H9 (cell line): ENCODE data around the gene SYT11. TPM values are rescaled to one million over a fixed set of nuclear protein-coding genes. Genes with fewer than 3 reads are reported as not detected.

Source experiments
- DNase-seq: peaks from one replicate; pipeline ENCODE4 v3.0.0-alpha.2; 2017
- H2AFZ ChIP-seq: one replicate; pipeline ENCODE4 v1.6.1; 2013; ENCODE audit warnings: mild to moderate bottlenecking, low read length, control low read depth, moderate library complexity
- H2AK5ac ChIP-seq: 2 replicates; pipeline ENCODE4 v1.6.1; 2013; ENCODE audit warnings: low read length, control low read depth, mixed read lengths; ENCODE audit not compliant: insufficient read length
- H2BK120ac ChIP-seq: one replicate; pipeline ENCODE4 v1.6.1; 2013; ENCODE audit warnings: low read depth, mild to moderate bottlenecking, low read length, control low read depth, inconsistent platforms; ENCODE audit not compliant: poor library complexity, severe bottlenecking
- H2BK12ac ChIP-seq: 2 replicates; pipeline ENCODE4 v1.6.1; 2013; ENCODE audit warnings: low read length, control low read depth, mixed read lengths, low read depth; ENCODE audit not compliant: insufficient read length
- H2BK15ac ChIP-seq: 2 replicates; pipeline ENCODE4 v1.6.1; 2013; ENCODE audit warnings: low read depth, low read length, control low read depth
- H2BK20ac ChIP-seq: one replicate; pipeline ENCODE4 v1.6.1; 2013; ENCODE audit warnings: low read depth, mild to moderate bottlenecking, low read length, control low read depth, inconsistent platforms; ENCODE audit not compliant: poor library complexity, severe bottlenecking
- H2BK5ac ChIP-seq: 2 replicates; pipeline ENCODE4 v1.6.1; 2013; ENCODE audit warnings: low read length, control low read depth, mixed read lengths; ENCODE audit not compliant: insufficient read length
- H3K14ac ChIP-seq: 2 replicates; pipeline ENCODE4 v1.6.1; 2013; ENCODE audit warnings: low read length, control low read depth; ENCODE audit not compliant: insufficient read depth
- H3K18ac ChIP-seq: 2 replicates; pipeline ENCODE4 v1.6.1; 2013; ENCODE audit warnings: low read depth, mild to moderate bottlenecking, mixed read lengths, low read length, control low read depth; ENCODE audit not compliant: insufficient read length
- H3K23ac ChIP-seq: 2 replicates; pipeline ENCODE4 v1.6.1; 2013; ENCODE audit warnings: low read length, control low read depth, mixed read lengths, low read depth; ENCODE audit not compliant: insufficient read length
- H3K23me2 ChIP-seq: 2 replicates; pipeline ENCODE4 v1.6.1; 2013; ENCODE audit warnings: low read depth, mild to moderate bottlenecking, mixed read lengths, low read length, control low read depth; ENCODE audit not compliant: insufficient read length, poor library complexity, severe bottlenecking
- H3K27ac ChIP-seq: 2 replicates; pipeline ENCODE4 v1.5.1; 2013; ENCODE audit warnings: low read length, control low read depth, mixed read lengths, low read depth; ENCODE audit not compliant: insufficient read length
- H3K27me3 ChIP-seq: 2 replicates; pipeline ENCODE4 v1.6.1; 2013; ENCODE audit warnings: low read length, control low read depth, inconsistent platforms; ENCODE audit not compliant: insufficient read depth
- H3K4ac ChIP-seq: 2 replicates; pipeline ENCODE4 v1.6.1; 2013; ENCODE audit warnings: low read depth, mild to moderate bottlenecking, control low read depth, inconsistent platforms, low read length, moderate library complexity
- H3K4me1 ChIP-seq: 2 replicates; pipeline ENCODE4 v1.6.1; 2013; ENCODE audit warnings: low read length, control low read depth, inconsistent platforms; ENCODE audit not compliant: insufficient read depth
- H3K4me2 ChIP-seq: 2 replicates; pipeline ENCODE4 v1.6.1; 2013; ENCODE audit warnings: low read length, control low read depth, mixed read lengths; ENCODE audit not compliant: insufficient read length, insufficient read depth
- H3K56ac ChIP-seq: 2 replicates; pipeline ENCODE4 v1.6.1; 2013; ENCODE audit warnings: low read depth, mild to moderate bottlenecking, mixed read lengths, low read length, control low read depth; ENCODE audit not compliant: insufficient read length
- H3K79me1 ChIP-seq: 2 replicates; pipeline ENCODE4 v1.6.1; 2013; ENCODE audit warnings: low read depth, mild to moderate bottlenecking, moderate library complexity, low read length, control low read depth, inconsistent platforms; ENCODE audit not compliant: insufficient read depth, poor library complexity, severe bottlenecking
- H3K79me2 ChIP-seq: 2 replicates; pipeline ENCODE4 v1.6.1; 2013; ENCODE audit warnings: low read length, control low read depth, inconsistent platforms; ENCODE audit not compliant: insufficient read depth
- H3K9ac ChIP-seq: 2 replicates; pipeline ENCODE4 v1.6.1; 2013; ENCODE audit warnings: low read length, control low read depth, mixed read lengths; ENCODE audit not compliant: insufficient read length; ENCODE audit errors: extremely low read depth
- H3K9me3 ChIP-seq: one replicate; pipeline ENCODE4 v1.6.1; 2013; ENCODE audit warnings: low read depth, low read length, inconsistent platforms; ENCODE audit not compliant: control insufficient read depth
- H3T11ph ChIP-seq: one replicate; pipeline ENCODE4 v1.6.1; 2013; ENCODE audit warnings: mild to moderate bottlenecking, low read length, control low read depth, inconsistent platforms
- H4K20me1 ChIP-seq: one replicate; pipeline ENCODE4 v1.6.1; 2013; ENCODE audit not compliant: control insufficient read depth, insufficient read length, insufficient read depth
- H4K5ac ChIP-seq: 2 replicates; pipeline ENCODE4 v1.6.1; 2013; ENCODE audit warnings: low read depth, mild to moderate bottlenecking, mixed read lengths, low read length, control low read depth; ENCODE audit not compliant: insufficient read length
- H4K8ac ChIP-seq: replicated peaks from 2 replicates; pipeline ENCODE4 v1.6.1; 2013; ENCODE audit warnings: low read length, control low read depth, mixed read lengths, low read depth; ENCODE audit not compliant: insufficient read length
- H4K91ac ChIP-seq: 2 replicates; pipeline ENCODE4 v1.6.1; 2013; ENCODE audit warnings: low read depth, mild to moderate bottlenecking, moderate library complexity, mixed read lengths, low read length, control low read depth; ENCODE audit not compliant: insufficient read length
- H3K27ac Mint-ChIP-seq, 3 experiments: 2 replicates in 2 of 3; 3 replicates in 1 of 3; pipeline ENCODE4 v1.8.0; 2020 to 2021; ENCODE audit warnings: mixed read lengths in 3 of 3, mild to moderate bottlenecking in 1 of 3, moderate library complexity in 1 of 3
- H3K27me3 Mint-ChIP-seq: 2 replicates; pipeline ENCODE4 v1.8.0; 2021; ENCODE audit warnings: low read depth, mild to moderate bottlenecking, moderate library complexity, mixed read lengths
- H3K36me3 Mint-ChIP-seq, 3 experiments: 2 replicates in 2 of 3; 3 replicates in 1 of 3; pipeline ENCODE4 v1.8.0; 2020 to 2021; ENCODE audit warnings: low read depth in 3 of 3, mixed read lengths in 3 of 3; ENCODE audit not compliant: insufficient read depth in 1 of 3
- H3K4me1 Mint-ChIP-seq, 2 experiments: 2 replicates each; pipeline ENCODE4 v1.8.0; 2020; ENCODE audit warnings: mixed read lengths in 2 of 2
- H3K4me3 Mint-ChIP-seq, 2 experiments: 2 replicates in 1 of 2; 3 replicates in 1 of 2; pipeline ENCODE4 v1.8.0; 2020 to 2021; ENCODE audit warnings: mild to moderate bottlenecking in 2 of 2, mixed read lengths in 2 of 2, moderate library complexity in 1 of 2
- H3K9me3 Mint-ChIP-seq, 2 experiments: 2 replicates in 1 of 2; 3 replicates in 1 of 2; pipeline ENCODE4 v1.8.0; 2020; ENCODE audit warnings: mild to moderate bottlenecking in 2 of 2, mixed read lengths in 2 of 2, moderate library complexity in 1 of 2
- WGBS: extraction: QIAGEN DNeasy Blood & Tissue Kit; methylation state at CpG from one replicate; pipeline ENCODE4 v1.1.7; 2013; ENCODE audit warnings: missing lambda C conversion rate, low lambda C conversion rate, mixed read lengths; ENCODE audit not compliant: insufficient read length; ENCODE audit errors: extremely low coverage; 5-methylcytosine and 5-hydroxymethylcytosine counted together
- total RNA-seq: library from RNA; stranded (reverse); gene quantifications from 2 replicates; pipeline ENCODE4 v1.2.1, GENCODE V29; 2021
- TF ChIP-seq, protein P1 (sequence below): fragments of 200-600 bp; sonication (generic); conservative IDR thresholded peaks from 3 replicates; pipeline ENCODE4 v1.8.0; 2021; ENCODE audit warnings: antibody characterized with exemption, mild to moderate bottlenecking

The SYT11 gene
- total RNA-seq, 1 experiment from 2014 or later: 0.28 TPM

DNA sequence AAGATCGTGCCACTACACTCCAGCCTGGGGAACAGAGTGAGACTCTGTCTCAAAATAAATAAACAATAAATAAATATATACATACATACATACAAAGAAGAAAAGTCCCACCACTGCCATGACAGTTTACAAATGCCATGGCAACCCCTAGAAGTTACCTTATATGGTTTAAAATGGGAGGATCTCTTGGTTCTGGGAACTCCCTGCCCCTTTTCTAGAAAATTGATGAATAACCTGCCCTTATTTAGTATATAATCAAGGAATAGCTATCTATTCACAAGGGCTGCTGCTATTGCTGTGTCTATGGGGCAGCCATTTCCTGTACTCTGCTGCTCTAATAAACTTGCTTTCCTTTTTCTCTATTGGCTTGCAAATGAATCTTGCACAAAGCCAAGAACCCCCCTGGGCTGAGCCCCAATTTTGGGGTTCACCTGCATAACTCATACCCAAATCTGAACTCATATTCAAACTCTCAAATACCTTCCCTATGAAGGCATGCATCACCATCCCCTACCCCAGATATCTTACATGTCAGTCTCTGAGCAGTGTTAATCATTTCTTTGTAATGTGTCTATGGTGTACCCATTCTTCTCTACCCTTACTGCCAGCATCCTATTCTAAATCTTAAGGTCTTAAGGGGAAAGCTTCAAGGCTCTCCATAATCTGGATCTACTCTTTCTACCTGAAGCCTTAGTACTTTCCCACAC, 11.4 kb upstream of the SYT11 start:
- peak overlapping the region in 1 of 3 experiments; percentile 51; a peak in 1 of 7 replicates for H3K27ac Mint-ChIP-seq
- no peak overlapping the region for H3K27ac ChIP-seq
- H3K27me3 ChIP-seq: no peaks in the 10 kb centered on the region
- no peak overlapping the region for H3K4me2 ChIP-seq
- no peaks in the 10 kb centered on the region for H3K9me3 Mint-ChIP-seq
- no peak overlapping the region for H2BK20ac ChIP-seq
- peaks cover 38 to 75% (median 69%) of the 10 kb centered on the region in 3 experiments for H3K36me3 Mint-ChIP-seq
- H2AFZ ChIP-seq: no peak overlapping the region
- no CpG with 5 or more reads among the region's 1 CpG for WGBS
- H3K56ac ChIP-seq: no peak overlapping the region
- H3K4me3 Mint-ChIP-seq: no peak overlapping the region; a peak in 1 of 5 replicates
- no peak overlapping the region for H4K5ac ChIP-seq
- H3T11ph ChIP-seq: no peak overlapping the region
- no peaks in the 10 kb centered on the region for H3K9me3 ChIP-seq
- no peak overlapping the region for H2BK120ac ChIP-seq
- H3K9ac ChIP-seq: no peak overlapping the region
- H3K4ac ChIP-seq: no peak overlapping the region
- no peak overlapping the region for H2AK5ac ChIP-seq
- no peaks in the 10 kb centered on the region for H3K23me2 ChIP-seq
- no peak for DNase-seq
- H4K91ac ChIP-seq: no peak overlapping the region
- no peaks in the 10 kb centered on the region for H3K27me3 Mint-ChIP-seq
- H4K20me1 ChIP-seq: no peaks in the 10 kb centered on the region
- peaks cover 17% of the 10 kb centered on the region for H3K79me1 ChIP-seq
- no peak overlapping the region for H2BK15ac ChIP-seq
- peaks cover 6 to 7% of the 10 kb centered on the region in 2 experiments for H3K4me1 Mint-ChIP-seq
- H3K4me1 ChIP-seq: no peaks in the 10 kb centered on the region
- no peak overlapping the region for H3K18ac ChIP-seq
- TF ChIP-seq, protein P1, sequence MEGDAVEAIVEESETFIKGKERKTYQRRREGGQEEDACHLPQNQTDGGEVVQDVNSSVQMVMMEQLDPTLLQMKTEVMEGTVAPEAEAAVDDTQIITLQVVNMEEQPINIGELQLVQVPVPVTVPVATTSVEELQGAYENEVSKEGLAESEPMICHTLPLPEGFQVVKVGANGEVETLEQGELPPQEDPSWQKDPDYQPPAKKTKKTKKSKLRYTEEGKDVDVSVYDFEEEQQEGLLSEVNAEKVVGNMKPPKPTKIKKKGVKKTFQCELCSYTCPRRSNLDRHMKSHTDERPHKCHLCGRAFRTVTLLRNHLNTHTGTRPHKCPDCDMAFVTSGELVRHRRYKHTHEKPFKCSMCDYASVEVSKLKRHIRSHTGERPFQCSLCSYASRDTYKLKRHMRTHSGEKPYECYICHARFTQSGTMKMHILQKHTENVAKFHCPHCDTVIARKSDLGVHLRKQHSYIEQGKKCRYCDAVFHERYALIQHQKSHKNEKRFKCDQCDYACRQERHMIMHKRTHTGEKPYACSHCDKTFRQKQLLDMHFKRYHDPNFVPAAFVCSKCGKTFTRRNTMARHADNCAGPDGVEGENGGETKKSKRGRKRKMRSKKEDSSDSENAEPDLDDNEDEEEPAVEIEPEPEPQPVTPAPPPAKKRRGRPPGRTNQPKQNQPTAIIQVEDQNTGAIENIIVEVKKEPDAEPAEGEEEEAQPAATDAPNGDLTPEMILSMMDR: no peak
- no peak overlapping the region for H3K23ac ChIP-seq
- H3K79me2 ChIP-seq: peaks cover 19% of the 10 kb centered on the region; the same call in 1 of the 2 replicates
- H2BK5ac ChIP-seq: no peak overlapping the region
- H4K8ac ChIP-seq: no peak overlapping the region
- no peak overlapping the region for H3K14ac ChIP-seq
- H2BK12ac ChIP-seq: no peak overlapping the region
